ENCODE data around the gene PDE4B. TPM values are rescaled to one million over a fixed set of nuclear protein-coding genes. Genes with fewer than 3 reads are reported as not detected.

Gene PDE4B
- total RNA-seq, 2 donors from 2014 or later: 12.0 to 59.0 TPM

DNA sequence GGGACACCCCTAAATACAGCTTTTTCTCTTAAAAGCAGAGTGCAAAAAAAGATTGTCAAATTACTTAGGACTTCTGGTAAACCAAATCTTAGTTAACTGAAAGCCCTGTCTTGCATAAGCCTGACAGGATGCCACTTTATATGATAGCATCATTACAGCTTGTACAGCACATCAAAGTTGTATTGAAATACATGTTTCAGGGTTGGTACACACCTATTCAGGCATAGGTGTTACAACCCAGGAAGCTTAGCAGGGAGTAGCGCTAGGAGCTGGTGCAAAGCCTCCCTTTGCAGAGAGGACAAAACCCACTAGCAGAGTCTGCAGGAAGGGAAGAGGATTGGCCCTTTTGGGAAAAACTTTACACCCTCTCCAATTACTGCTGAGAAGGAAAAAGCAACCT lies 482.4 kb downstream of the PDE4B start:
- ATAC-seq: peak in 1 of 2 donors; percentile 8
- no peak for DNase-seq
- intact Hi-C loops (cut with DNase I): no loop called here

DNA sequence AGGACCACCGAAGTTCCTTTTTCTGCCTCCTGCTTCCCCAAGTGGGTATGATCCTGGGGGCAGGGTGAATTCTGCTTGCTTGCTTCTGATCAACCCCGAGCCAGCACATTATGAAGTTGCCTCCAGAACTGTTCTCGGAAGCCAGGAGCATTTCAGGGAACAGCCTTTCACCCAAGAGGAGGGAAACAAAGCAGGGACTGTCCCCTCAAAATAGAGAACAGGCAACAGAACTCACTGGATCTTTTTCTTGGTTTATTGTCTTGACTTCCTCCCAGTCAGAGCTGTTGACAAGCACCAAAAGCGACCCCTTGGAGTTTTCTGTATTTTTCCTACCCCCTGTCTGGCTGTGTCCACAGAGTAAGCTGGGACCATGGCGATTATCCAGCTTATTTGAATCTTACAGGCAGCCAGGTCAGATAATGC lies 482.9 kb downstream of the PDE4B start:
- intact Hi-C loops (cut with DNase I): no loop called here
- ATAC-seq: peak in 1 of 2 donors; percentile 31
- peak; percentile 45 for DNase-seq

DNA sequence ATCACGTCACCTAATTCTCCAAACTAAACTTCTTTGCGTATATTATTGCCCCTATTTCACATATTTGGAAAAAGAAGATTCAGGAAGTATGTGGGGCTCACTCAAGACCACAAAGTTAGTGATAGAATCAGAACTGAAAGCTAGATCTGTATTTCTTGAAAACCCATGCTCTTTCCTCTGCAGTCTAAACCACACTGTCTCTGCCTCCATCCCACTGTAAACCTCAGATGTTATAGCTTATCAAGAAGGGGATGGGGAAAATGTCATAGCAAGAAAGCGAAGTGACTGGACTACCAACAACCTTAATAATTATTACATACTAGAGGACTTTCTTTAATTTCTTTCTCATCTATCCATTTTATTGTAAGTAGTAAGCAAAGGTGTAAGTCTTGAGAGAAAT lies 483.5 kb downstream of the PDE4B start:
- intact Hi-C loops (cut with DNase I): no loop called here
- no peak for DNase-seq
- no peak for ATAC-seq

DNA sequence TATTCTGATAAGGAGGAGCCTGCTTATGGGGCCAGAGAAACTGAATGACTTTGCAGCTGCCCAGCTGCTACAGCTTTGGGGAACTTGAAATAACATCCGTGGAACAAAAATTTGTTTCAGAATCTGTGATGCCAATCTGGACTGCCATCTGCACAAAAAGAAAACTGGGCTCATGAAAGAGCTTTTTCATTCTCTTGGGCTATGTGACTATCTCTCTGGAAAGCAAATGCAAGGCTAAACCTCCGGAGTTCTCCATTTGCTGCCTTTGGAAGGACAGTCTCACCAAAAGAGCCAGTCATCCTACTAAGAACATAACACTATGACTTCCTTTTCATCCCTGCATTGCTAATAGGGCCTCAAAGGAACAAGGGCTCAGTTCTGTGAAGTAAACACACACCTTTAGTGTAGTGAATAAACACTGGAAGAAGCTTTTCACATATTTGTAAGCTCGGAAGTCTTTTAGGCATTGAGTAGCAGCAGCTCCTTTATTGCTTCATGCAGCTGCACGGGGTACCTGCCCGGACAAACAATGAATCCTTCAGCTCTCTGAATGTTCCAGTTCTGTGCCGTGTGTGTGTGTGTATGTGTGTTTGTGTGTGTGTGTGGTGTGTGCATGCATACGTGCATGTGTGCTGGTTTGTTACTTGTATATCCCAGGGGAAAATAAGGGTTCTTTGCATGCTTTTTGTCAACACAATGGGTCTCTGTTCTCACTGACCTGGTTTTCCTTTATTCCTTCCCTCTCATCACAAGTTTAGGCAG lies 485.7 kb downstream of the PDE4B start:
- intact Hi-C loops (cut with DNase I): no loop called here
- ATAC-seq (no peak), DNase-seq (no peak)

DNA sequence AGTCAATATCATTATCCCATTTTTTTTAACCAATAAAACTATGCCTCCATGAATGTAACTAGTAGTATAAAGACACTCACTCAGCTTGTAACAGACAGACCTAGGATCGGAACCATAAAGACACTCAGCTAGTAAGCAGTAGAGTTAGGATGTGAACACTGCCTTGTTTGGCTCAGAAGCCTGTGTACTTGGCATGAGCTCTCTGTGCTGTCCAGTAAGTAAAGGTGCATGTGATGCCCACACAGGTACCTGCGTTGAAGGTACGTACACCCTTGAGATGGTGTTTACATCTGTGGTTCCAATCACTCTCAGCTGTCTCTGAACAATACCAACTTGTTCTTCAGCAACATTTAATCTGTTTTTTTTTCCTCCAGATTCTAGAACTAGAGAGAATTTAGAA lies 489.1 kb downstream of the PDE4B start:
- no peak for DNase-seq
- intact Hi-C loops (cut with DNase I): no loop called here
- ATAC-seq: peak in 1 of 2 donors; percentile 14

DNA sequence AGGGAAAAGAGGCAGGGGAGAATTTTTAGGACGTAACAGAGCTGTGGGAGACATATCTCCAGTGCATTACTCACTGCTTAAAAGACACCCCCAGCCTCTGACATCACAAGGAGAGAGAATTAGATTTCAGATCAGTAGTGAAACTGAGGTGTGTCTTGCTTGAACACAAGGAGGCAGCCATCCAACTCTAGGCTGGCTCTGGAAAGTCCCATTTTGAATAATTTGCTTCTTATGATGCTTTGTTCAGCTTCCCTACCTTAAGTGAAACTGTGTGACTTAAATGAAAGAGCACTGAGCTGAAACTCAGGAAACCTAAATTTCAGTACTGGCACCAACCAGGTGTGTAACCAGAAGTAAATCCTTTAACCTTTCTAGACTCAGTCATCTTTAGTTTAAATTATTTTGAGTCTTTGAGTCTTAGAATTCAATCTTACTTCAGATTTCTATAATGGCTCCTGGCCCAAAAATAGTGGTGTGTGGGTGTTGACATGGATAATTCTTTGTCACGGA lies 489.7 kb downstream of the PDE4B start:
- ATAC-seq: peak; percentile 71 to 92
- peak; percentile 42 for DNase-seq
- intact Hi-C loops (cut with DNase I): no loop called here

DNA sequence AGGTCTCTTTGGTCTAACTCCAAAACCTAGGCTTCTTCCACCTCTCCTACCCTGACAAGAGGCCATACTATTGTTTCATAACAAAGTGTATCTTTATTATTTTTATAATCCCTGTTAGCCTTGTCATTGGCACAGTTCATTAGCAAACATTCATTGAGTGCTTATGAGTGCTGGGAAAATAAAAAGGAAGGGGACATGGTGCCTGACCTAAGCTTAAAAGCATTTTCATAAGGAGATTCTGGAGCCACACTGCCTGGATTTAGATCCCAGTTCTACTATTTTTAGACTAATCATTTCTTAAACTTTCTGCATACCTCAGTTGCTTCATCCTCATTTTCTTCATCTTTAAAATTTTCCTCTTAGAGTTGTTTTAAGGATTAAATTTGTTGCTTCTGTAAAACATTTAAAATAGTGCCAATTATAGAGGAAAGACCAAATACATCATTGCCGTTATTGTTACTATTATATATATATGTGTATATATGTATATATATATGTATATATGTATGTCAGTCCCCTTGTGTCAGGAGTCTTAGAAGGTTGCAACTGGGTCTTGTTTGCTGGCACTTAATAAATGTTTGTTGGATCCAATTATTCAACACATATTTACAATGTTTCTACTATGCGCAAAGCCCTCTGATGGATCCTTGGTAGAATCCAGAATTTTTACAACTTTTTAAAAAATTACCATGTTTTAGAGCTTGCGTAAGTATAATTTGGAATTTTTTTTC lies 490.4 kb downstream of the PDE4B start:
- DNase-seq (no peak), ATAC-seq (no peak)
- intact Hi-C loops (cut with DNase I): no loop called here

DNA sequence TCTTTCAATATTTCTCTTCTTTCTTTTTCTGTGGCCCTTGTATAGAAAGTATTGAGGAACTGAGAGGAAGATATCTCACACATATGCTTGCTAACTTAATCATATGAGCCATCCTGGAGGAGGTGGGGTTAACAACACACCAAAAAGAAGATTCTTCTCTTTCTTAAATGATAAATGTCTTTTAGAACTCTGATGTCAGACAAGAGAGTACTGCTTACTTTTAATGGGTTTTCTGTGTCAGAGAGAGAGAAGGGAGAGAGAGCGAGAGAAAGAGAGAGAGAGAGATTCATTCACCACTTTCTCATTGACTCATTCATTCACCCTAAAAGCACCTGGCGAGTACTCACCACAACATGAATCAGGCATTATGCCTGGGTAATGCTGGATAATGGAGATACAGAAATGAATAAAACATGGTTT lies 490.9 kb downstream of the PDE4B start:
- DNase-seq: no peak
- no peak for ATAC-seq
- intact Hi-C loops (cut with DNase I): no loop called here

DNA sequence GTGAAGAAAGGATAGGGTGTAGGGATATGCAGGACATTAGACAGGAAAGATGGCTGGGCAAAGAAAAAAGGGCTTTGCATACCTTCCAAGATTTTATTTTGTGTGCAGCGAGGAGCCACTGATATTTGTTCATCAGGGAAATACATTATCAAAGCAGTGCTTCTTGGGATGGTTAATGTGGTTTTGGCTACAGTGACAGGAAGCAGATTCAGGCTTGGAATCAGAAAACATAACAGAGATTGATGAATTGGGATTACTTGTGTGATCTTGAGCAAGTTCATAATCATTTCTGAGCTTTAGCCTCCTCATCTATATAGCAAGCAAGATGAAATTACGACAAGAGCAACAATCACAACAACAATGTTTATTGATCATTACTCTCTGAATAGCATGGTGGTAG lies 492.1 kb downstream of the PDE4B start:
- ATAC-seq: no peak
- no peak for DNase-seq
- intact Hi-C loops (cut with DNase I): no loop called here

DNA sequence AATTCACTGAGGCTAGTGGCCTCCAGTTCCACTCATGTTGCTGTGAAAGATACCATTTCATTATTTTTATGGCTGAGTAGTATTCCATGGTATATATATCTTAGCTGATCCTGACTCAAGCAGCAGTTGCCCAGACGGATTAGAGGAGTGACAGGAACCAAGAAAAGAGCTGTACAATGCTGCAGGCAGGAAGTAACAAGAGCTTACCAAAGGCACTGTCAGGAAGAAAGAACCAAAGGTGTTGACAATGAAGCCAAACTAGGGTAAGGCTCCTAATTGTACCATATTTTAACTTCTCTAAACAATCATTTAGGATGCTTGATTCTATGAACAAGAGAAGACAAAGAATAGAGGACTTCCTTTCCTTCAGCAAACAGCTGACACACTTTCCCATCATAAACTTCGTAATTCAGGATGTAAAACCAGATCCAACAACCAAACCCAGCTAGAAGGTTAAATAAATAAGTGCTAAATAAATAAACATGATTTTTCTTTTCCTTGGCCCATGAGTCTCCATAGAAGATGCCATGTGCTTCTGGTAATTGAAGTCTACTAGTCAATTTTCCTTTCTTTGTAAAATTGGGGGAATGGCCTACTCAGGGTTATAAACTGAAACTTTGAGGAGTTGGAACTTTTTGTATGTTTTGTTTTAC lies 493.0 kb downstream of the PDE4B start:
- ATAC-seq (no peak), DNase-seq (no peak)
- intact Hi-C loops (cut with DNase I): no loop called here

DNA sequence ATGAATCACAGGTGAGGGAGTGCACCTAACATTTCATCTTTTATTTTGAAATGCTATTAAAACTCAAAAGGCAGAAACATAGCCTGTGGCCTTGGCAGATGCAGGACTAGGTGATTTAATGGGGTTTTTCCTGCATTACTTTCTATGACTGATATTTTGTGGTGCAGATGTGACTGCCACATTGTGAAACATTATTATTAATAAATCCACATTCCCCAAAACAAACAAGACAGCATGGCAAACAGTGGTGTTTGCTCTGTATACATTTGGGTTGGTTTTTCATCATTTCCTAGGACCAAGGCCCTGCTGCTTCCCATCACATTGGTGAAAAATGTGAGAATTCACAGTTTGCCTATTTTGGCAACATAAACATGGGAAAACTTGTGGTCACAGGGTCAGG lies 493.6 kb downstream of the PDE4B start:
- DNase-seq (no peak), ATAC-seq (no peak)
- intact Hi-C loops (cut with DNase I): no loop called here

DNA sequence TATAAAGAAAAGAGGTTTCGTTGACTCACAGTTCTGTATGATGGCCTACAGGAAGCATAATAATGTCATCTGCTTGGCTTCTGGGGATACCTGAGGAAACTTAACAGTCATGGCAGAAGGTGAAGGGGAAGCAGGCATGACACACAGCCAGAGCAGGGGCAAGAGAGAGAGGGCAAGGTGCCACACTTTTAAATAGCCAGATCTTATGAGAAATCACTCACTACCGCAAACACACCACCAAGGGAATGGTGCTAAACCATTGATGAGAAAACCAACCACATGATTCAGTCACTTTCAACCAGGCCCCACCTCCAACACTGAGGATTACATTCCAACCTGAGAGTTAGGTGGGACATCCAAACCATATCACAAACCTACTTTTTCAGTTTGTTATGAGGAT lies 495.4 kb downstream of the PDE4B start:
- ATAC-seq: no peak
- no peak for DNase-seq
- intact Hi-C loops (cut with DNase I): no loop called here

DNA sequence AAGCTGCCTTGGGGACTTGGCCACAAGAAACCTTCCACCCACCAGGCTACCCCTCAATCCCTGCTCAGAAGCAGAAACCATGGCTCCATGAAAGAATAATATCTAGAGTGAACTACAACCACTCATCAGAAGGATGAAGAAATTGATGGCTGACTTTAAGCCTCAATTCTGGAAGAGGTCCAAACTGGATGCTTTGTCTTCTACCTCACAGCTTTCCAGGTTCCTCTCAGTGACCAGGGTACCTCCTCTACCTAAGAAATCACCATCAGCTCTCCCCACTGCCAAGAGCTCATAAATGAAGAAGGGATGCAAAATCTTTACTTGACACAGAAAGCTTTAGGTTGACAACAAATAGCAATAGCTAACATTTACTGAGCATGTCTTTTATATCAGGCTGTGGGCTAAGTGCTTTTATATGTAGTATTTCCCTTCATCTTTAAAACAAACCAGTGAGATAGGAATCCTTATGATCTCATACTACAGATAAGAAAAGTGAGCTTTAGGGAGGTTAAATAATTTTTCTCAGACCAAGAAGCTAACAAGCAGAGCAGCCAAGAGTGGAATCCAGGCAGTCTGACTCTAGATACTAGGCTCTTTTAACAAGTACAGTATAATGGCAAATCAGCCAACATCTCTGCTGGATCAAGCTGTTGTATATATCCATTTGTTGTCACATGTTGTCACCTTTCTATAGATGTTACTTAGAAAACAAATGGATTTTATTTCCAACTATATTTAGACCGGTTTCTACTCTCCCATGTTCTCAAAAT lies 498.3 kb downstream of the PDE4B start:
- intact Hi-C loops (cut with DNase I): no loop called here
- DNase-seq: no peak
- no peak for ATAC-seq

DNA sequence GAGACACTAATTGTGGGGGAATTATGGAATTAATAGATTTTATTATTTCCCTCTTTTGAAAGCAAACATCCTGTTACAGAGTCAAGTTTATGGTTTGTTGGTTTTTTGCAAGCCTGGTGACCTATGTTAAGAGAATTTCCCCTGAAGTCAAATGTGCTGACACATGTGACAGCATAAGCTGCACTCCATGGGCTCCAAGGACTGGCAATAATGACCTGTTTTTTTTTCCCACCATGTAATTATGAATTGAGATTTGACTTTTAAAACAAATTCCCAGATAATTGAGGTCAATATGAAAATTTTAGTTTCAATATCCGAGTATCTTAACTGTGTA lies 498.8 kb downstream of the PDE4B start:
- intact Hi-C loops (cut with DNase I): no loop called here
- no peak for ATAC-seq
- no peak for DNase-seq

DNA sequence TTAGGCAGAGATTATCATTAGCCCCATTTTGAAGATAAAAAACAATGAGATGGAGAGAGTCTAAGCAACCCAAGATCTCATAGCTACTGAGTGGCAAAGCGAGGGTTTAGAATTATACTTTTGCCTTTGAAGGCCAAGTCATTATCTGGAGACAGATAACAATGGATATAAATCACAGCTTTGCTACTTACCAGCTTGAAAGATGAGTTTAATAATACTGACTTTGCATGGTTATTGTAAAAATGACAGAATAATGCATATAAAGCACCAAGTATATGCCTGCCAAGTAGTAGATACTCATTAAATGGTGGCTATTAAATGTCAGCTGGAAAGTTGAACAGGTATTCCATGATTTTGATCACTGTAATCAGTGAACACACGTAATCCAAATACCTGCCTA lies 499.6 kb downstream of the PDE4B start:
- no peak for ATAC-seq
- DNase-seq: no peak
- intact Hi-C loops (cut with DNase I): no loop called here

DNA sequence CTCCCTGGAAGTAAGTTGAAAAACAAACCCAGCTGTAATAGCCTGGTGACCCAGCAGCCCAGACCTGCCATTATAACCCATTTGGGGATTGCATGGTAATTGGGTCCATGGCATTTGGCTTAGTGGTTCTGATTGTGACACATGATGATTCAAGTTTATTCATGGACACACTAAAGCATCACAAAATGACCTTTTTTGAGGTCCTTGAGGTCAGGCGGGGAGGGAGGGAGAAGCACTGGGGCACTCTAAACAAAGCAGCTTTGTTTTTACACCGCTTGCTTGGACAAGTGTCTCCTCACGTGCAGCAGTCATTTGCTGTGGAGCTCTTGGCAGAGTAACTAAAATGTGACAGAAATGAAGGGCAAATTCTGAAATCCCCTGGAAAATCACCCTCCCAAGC lies 500.2 kb downstream of the PDE4B start:
- intact Hi-C loops (cut with DNase I): no loop called here
- DNase-seq (no peak), ATAC-seq (no peak)

DNA sequence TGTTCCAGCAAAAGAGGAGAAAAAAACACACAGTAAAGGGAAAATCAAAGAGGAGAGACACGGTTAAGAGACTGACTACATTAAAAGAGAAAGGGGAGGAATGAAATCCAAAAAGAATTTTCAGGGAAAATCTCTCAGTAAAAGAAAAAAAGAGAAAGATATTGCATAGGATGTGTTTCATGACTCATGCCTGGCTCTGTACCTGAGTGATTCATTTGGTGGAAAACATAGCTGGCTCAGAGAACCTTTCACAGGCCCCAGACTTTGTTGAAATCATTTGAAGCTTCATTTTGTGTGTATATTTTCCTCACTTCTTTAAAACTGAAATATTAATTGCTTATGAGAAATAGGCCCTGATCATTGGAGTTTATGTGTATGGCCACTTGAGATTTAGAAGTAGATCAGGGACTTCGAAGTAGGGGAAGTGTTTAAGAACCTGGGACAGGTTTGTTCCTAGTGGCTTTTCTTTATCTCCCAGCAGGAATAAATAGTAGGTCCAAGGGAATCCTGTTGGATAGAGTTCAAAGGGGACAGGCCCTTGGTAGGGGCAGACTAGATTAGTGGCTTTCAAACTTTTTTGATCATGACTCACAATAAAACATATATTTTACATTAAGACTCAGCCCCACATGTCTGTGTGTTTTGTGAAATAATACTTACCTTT lies 502.1 kb downstream of the PDE4B start:
- DNase-seq (no peak), ATAC-seq (peak in 1 of 2 donors; percentile 94)
- intact Hi-C loops (cut with DNase I): no loop called here

DNA sequence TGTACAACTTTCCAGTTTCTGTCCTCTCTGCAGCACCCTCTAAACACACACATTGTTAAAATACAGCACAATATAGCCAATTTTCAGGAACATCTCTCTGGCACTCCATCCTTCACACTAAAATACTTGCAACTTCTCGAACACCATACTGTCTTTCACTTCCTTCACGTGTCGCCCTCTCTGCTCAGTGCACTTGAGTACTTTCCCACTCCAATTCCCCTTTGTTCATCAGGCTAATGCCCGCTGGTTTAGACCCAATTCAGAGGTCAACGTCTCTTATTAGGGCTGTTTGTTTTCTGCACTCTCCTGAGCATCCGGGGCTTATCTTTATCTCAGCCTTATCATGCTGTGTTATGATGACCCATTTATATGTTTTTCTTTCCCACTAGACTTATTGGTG lies 503.1 kb downstream of the PDE4B start:
- intact Hi-C loops (cut with DNase I): no loop called here
- DNase-seq: no peak
- ATAC-seq: no peak

DNA sequence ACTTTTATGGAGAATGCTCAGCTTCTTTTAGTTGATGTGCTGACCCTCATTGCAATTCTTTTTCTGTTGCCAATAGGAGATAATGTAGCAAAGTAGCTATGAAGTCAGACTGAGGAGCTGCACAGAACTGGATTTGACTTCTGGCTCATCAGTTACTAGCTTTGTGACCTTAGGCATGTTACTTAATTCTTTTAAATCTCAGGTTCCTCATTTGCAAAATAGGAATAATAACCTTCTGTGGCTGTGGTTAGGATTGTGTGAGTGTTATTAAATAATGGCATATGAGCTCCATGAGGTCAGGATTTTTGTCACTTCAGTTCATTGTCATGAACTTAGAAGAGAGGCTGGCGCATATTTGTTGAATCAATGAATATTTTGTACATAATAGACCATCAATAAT lies 503.7 kb downstream of the PDE4B start:
- intact Hi-C loops (cut with DNase I): no loop called here
- DNase-seq (no peak), ATAC-seq (no peak)
